ENCODE results near the gene BPHL. TPM values are rescaled to one million over a fixed set of nuclear protein-coding genes. Genes with fewer than 3 reads are reported as not detected.

The BPHL gene
- polyA plus RNA-seq, 1 of the 3 experiments (the other 2 are of a cell fraction) = 21.7 TPM

- WGBS (ENCODE audit: low lambda C conversion rate) = 85% methylated on average over 13 of the region's 13 CpGs
- Histone ChIP-seq H2AFZ (ENCODE audit: low read depth) (no peak overlapping the region), H3K9me2 (no peaks in the 10 kb centered on the region), H3K27me3 (ENCODE audit: insufficient read depth) (no peaks in the 10 kb centered on the region), H3K4me2 (no peak overlapping the region), H3K4me1 (ENCODE audit: control insufficient read depth in 1 of 2, insufficient read depth in 2 of 2, low read depth in 1 of 2, low read length in 1 of 2) (no peaks in the 10 kb centered on the region), H3K36me3 (replicated peaks in 1 of 2; ENCODE audit: control insufficient read depth in 1 of 2, insufficient read depth in 2 of 2, low read length in 1 of 2) (peaks cover 21 to 43% of the 10 kb centered on the region in 2 experiments), H4K20me1 (ENCODE audit: insufficient read depth) (no peaks in the 10 kb centered on the region), H3K79me2 (ENCODE audit: insufficient read depth) (no peaks in the 10 kb centered on the region), H3K9ac (no peak overlapping the region), H3F3A (replicated peaks; ENCODE audit: insufficient read depth) (peaks cover 6% of the 10 kb centered on the region), H3K4me3 (ENCODE audit: low read depth in 2 of 2, low read length in 1 of 2) (no peak overlapping the region), H3K27ac (ENCODE audit: low read depth in 2 of 2, low read length in 1 of 2) (no peak overlapping the region), H3K9me3 (no peaks in the 10 kb centered on the region)
- DNase-seq = no peak
- TF ChIP-seq SIN3A (IDR thresholded peaks at IDR 0.05; ENCODE audit: borderline replicate concordance, low read depth, low read length) = no peak
- CTCF ChIA-PET = no interaction called here
- POLR2A ChIA-PET = interaction anchor here (0.6 kb wide), 1 partner anchor 76 kb away, joined by 3 read pairs; no protein-coding TSS in a partner anchor
Observed at GRCh38 chr6:3135668-3136291, 17.3 kb downstream of the BPHL start.

- Histone ChIP-seq H2AFZ (ENCODE audit: low read depth) (no peak overlapping the region), H3K9me2 (no peaks in the 10 kb centered on the region), H3K27ac (ENCODE audit: low read depth in 2 of 2, low read length in 1 of 2) (no peak overlapping the region), H3K4me2 (no peak overlapping the region), H4K20me1 (ENCODE audit: insufficient read depth) (no peaks in the 10 kb centered on the region), H3K9ac (no peak overlapping the region), H3K4me3 (ENCODE audit: low read depth in 2 of 2, low read length in 1 of 2) (no peak overlapping the region), H3K4me1 (ENCODE audit: control insufficient read depth in 1 of 2, insufficient read depth in 2 of 2, low read depth in 1 of 2, low read length in 1 of 2) (no peaks in the 10 kb centered on the region), H3K9me3 (no peaks in the 10 kb centered on the region), H3K36me3 (replicated peaks in 1 of 2; ENCODE audit: control insufficient read depth in 1 of 2, insufficient read depth in 2 of 2, low read length in 1 of 2) (peaks cover 21 to 47% of the 10 kb centered on the region in 2 experiments), H3K27me3 (ENCODE audit: insufficient read depth) (no peaks in the 10 kb centered on the region), H3K79me2 (ENCODE audit: insufficient read depth) (no peaks in the 10 kb centered on the region), H3F3A (replicated peaks; ENCODE audit: insufficient read depth) (peaks cover 6% of the 10 kb centered on the region)
- ChIA-PET POLR2A (no interaction called here), CTCF (no interaction called here)
- WGBS (ENCODE audit: low lambda C conversion rate) = 86% methylated on average over 8 of the region's 8 CpGs
- TF ChIP-seq REST (IDR thresholded peaks at IDR 0.05; ENCODE audit: low read depth, low read length) (no peak), CHD2 (IDR thresholded peaks at IDR 0.05; ENCODE audit: low read length, partially characterized antibody) (no peak), TAF1 (IDR thresholded peaks at IDR 0.05; ENCODE audit: borderline replicate concordance, low read depth, low read length) (no peak), RAD21 (IDR thresholded peaks at IDR 0.05; ENCODE audit: low read length) (no peak), ELF1 (IDR thresholded peaks at IDR 0.05) (no peak), JUND (IDR thresholded peaks at IDR 0.05) (no peak), RFX5 (IDR thresholded peaks at IDR 0.05; ENCODE audit: low read length) (no peak), FOXM1 (IDR thresholded peaks at IDR 0.05; ENCODE audit: low read depth) (no peak), NRF1 (IDR thresholded peaks at IDR 0.05; ENCODE audit: low read depth, low read length) (no peak), RCOR1 (IDR thresholded peaks at IDR 0.05; ENCODE audit: low read length) (no peak), EZH2phosphoT487 (IDR thresholded peaks at IDR 0.05; ENCODE audit: borderline replicate concordance, low read depth) (no peak), USF2 (IDR thresholded peaks at IDR 0.05; ENCODE audit: borderline replicate concordance, low read depth, low read length) (no peak), ZBTB33 (IDR thresholded peaks at IDR 0.05; ENCODE audit: borderline replicate concordance, low read depth) (no peak), YY1 (IDR thresholded peaks at IDR 0.05; ENCODE audit: low read depth) (no peak), TCF12 (IDR thresholded peaks at IDR 0.05) (no peak), USF1 (IDR thresholded peaks at IDR 0.05; ENCODE audit: borderline replicate concordance, low read depth) (no peak), PBX3 (IDR thresholded peaks at IDR 0.05) (no peak), EP300 (IDR thresholded peaks at IDR 0.05; ENCODE audit: borderline replicate concordance in 1 of 2, low read depth in 1 of 2, low read length in 1 of 2) (no peak)
- DNase-seq = no peak
Observed at GRCh38 chr6:3136292-3137011, 17.9 kb downstream of the BPHL start.

All from SK-N-SH (cell line).